ENCODE data around the gene MBP.
"Not testable (repeated sequence)": the region's sequence is repeated elsewhere in the genome, so short reads cannot be mapped to it uniquely, and the experiment has no call there.

Gene MBP

GRCh38 chr18:76970770-76971559 lies 161.6 kb downstream of the MBP start:
- peaks cover 45% of the 10 kb centered on the region for H3K4me1 Mint-ChIP-seq

DNA sequence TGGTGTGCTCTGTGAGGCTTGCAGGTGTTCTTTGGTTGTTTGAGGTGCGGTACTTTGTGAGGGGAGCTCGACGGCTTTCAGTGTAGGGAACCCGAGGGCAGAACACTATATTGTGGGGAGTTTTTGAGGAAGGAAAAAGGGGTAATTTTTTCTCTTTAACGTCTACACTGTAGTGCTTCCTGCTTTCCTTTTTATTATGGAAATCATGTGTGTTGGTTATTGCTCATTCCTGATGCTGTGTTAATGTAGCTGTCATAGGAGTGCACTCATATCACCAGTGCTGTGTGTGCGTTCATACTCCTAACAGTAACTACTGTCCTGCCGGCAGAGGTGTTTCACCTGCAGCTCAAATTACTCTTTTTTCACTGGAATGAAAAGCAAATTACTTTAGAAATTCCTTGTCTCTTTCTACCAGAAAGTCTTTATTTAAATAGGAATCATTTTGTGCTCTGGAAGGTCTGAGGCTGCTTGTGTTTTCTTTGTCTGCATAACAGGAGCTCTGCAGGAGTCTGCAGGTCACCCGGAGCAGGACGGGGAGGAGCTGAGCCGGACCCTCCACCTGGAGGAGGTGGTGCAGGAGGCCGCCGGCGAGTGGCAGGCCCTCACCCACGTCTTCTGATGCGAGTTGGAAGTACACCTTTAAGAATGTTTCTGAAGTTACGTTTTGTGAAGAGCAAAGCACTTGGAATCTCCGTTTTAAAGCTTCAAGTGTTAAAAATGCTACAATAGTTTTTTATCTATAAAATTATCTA lies 164.7 kb downstream of the MBP start:
- Mint-ChIP-seq H3K4me3 (no peak overlapping the region), H3K9me3 (peaks cover 13% of the 10 kb centered on the region), H3K27me3 (ENCODE audit: low read depth) (no peaks in the 10 kb centered on the region), H3K4me1 (peaks cover 18% of the 10 kb centered on the region), H3K27ac (no peak overlapping the region), H3K36me3 (ENCODE audit: low read depth) (peaks cover 5% of the 10 kb centered on the region)
- TF ChIP-seq, protein P1, sequence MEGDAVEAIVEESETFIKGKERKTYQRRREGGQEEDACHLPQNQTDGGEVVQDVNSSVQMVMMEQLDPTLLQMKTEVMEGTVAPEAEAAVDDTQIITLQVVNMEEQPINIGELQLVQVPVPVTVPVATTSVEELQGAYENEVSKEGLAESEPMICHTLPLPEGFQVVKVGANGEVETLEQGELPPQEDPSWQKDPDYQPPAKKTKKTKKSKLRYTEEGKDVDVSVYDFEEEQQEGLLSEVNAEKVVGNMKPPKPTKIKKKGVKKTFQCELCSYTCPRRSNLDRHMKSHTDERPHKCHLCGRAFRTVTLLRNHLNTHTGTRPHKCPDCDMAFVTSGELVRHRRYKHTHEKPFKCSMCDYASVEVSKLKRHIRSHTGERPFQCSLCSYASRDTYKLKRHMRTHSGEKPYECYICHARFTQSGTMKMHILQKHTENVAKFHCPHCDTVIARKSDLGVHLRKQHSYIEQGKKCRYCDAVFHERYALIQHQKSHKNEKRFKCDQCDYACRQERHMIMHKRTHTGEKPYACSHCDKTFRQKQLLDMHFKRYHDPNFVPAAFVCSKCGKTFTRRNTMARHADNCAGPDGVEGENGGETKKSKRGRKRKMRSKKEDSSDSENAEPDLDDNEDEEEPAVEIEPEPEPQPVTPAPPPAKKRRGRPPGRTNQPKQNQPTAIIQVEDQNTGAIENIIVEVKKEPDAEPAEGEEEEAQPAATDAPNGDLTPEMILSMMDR (IDR thresholded peaks at IDR 0.05; ENCODE audit: unreplicated experiment in 3 of 3) = no peak

More at GRCh38 chr18:76970770-76971559, 161.6 kb downstream of the MBP start:
- Mint-ChIP-seq H3K36me3 (ENCODE audit: low read depth) (peaks cover 5% of the 10 kb centered on the region), H3K4me3 (no peak overlapping the region), H3K27me3 (ENCODE audit: low read depth) (no peaks in the 10 kb centered on the region), H3K9me3 (no peaks in the 10 kb centered on the region), H3K27ac (no peak overlapping the region)
- TF ChIP-seq, protein P1 (IDR thresholded peaks at IDR 0.05; ENCODE audit: unreplicated experiment in 3 of 3) = no peak

DNA sequence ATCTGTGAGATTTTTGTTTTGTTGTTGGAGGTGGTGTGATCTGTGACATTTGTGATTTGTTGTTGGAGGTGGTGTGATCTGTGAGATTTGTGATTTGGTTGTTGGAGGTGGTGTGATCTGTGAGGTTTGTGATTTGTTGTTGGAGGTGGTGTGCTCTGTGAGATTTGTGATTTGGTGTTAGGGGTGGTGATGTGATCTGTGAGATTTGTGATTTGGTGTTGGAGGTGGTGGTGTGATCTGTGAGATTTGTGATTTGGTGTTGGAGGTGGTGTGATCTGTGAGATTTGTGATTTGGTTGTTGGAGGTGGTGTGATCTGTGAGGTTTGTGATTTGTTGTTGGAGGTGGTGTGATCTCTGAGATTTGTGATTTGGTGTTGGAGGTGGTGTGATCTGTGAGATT lies 165.3 kb downstream of the MBP start:
- not testable (repeated sequence) for H3K4me3 Mint-ChIP-seq
- Mint-ChIP-seq H3K4me1 (peaks cover 13% of the 10 kb centered on the region), H3K9me3 (peaks cover 15% of the 10 kb centered on the region)

DNA sequence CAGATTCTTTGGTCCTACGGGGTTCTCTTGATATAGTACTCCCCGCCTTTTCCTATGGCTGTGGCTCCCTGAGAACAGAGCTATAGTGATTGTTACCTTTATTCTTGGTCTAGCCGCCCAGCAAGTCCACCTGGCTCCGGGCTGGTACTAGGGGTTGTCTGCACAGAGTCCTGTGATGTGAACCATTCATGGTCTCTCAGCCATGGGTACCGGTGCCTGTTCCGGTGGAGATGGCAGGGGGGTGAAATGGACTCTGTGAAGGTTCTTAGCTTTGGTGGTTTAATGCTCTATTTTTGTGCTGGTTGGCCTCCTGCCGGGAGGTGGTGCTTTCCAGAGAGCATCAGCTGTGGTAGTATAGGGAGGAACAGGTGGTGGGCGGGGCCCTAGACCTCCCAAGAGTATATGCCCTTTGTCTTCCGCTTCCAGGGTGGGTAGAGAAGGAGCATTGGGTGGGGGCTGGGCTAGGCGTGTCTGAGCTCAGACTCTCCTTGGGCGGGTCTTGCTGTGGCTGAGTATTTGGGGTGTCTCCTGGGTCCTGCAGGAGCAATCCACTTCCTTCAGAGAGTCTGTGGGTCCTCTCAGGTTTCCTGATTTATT lies 166.9 kb downstream of the MBP start:
- H3K27me3 Mint-ChIP-seq (ENCODE audit: low read depth); H3K4me1 Mint-ChIP-seq; H3K36me3 Mint-ChIP-seq (ENCODE audit: low read depth); H3K27ac Mint-ChIP-seq; H3K4me3 Mint-ChIP-seq: not testable (repeated sequence)
- peaks cover 24% of the 10 kb centered on the region for H3K9me3 Mint-ChIP-seq

More for the DNA sequence above, 165.3 kb downstream of the MBP start:
- H3K27ac Mint-ChIP-seq; H3K27me3 Mint-ChIP-seq (ENCODE audit: low read depth); H3K36me3 Mint-ChIP-seq (ENCODE audit: low read depth): not testable (repeated sequence)

GRCh38 chr18:76963936-76964335 lies 168.6 kb downstream of the MBP start:
- H3K4me1 Mint-ChIP-seq = peaks cover 14% of the 10 kb centered on the region
- no peak overlapping the region for H3K4me3 Mint-ChIP-seq
- H3K9me3 Mint-ChIP-seq = peaks cover 24% of the 10 kb centered on the region
- H3K27me3 Mint-ChIP-seq (ENCODE audit: low read depth) = no peaks in the 10 kb centered on the region
- peaks cover 6% of the 10 kb centered on the region for H3K36me3 Mint-ChIP-seq (ENCODE audit: low read depth)
- no peak overlapping the region for H3K27ac Mint-ChIP-seq
- TF ChIP-seq, protein P1 (IDR thresholded peaks at IDR 0.05; ENCODE audit: unreplicated experiment in 3 of 3) = no peak

DNA sequence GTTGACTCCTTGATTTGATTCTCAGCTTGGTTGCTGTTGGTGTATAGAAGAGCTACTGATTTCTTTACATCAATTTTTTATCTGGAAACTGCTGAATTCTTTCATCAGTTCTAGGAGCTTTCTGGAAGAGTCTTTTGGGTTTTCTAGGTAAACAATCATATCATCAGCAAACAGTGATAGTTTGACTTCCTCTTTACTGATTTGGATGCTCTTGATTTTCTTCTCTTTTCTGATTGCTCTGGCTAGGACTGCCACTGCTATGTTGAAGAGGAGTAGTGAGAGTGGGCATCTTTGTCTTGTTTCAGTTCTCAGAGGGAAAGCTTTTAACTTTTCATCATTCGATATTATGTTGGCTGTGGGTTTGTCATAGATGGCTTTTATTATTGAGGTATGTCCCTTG lies 169.7 kb downstream of the MBP start:
- Mint-ChIP-seq H3K27me3 (ENCODE audit: low read depth) (no peaks in the 10 kb centered on the region), H3K4me3 (no peak overlapping the region), H3K4me1 (peaks cover 23% of the 10 kb centered on the region), H3K36me3 (ENCODE audit: low read depth) (peaks cover 7% of the 10 kb centered on the region), H3K9me3 (peaks cover 24% of the 10 kb centered on the region), H3K27ac (no peak overlapping the region)
- TF ChIP-seq, protein P1 (IDR thresholded peaks at IDR 0.05; ENCODE audit: unreplicated experiment in 3 of 3) = no peak

Data from nephron (organoid).